Activated B cell treated with CpG ODN at 0.5 μM for 24 hours (primary cell): ENCODE data around the gene PFN4. TPM values are rescaled to one million over a fixed set of nuclear protein-coding genes. Genes with fewer than 3 reads are reported as not detected.

ENCODE experiments used
- ATAC-seq: fragments of 200-7000 bp; cut with Tn5 transposase; one replicate; pipeline ENCODE4 v1.10.0; 2021; ENCODE audit warnings: low read depth, mild to moderate bottlenecking, moderate library complexity
- CTCF ChIA-PET: fragments of 350-600 bp; sonication (Branson Sonifier 250); formaldehyde crosslinking; loops from one replicate; lab custom pipeline; 2021; ENCODE audit warnings: antibody characterized with exemption; lab: Charles Lee
- POLR2A ChIA-PET: fragments of 350-600 bp; sonication (Branson Sonifier 250); formaldehyde crosslinking; loops from one replicate; lab custom pipeline; 2021; ENCODE audit warnings: antibody characterized with exemption; lab: Charles Lee
- DNase-seq: peaks from one replicate; pipeline ENCODE4 v3.0.0; 2022
- H3K27ac Mint-ChIP-seq: one replicate; pipeline ENCODE4 v1.8.0; 2020; ENCODE audit warnings: mixed read lengths
- H3K27me3 Mint-ChIP-seq: one replicate; pipeline ENCODE4 v1.8.0; 2021; ENCODE audit warnings: mixed read lengths
- H3K36me3 Mint-ChIP-seq: one replicate; pipeline ENCODE4 v1.8.0; 2021; ENCODE audit warnings: low read depth, mixed read lengths
- H3K4me1 Mint-ChIP-seq: one replicate; pipeline ENCODE4 v1.8.0; 2021; ENCODE audit warnings: mixed read lengths
- H3K4me3 Mint-ChIP-seq: one replicate; pipeline ENCODE4 v1.8.0; 2020; ENCODE audit warnings: mild to moderate bottlenecking, mixed read lengths
- H3K9me3 Mint-ChIP-seq: one replicate; pipeline ENCODE4 v1.8.0; 2020; ENCODE audit warnings: mixed read lengths
- CTCF ChIP-seq: fragments of 200-600 bp; IDR thresholded peaks from one replicate; pipeline ENCODE4 v1.8.0; 2022; ENCODE audit warnings: antibody characterized with exemption, mild to moderate bottlenecking
- intact Hi-C: fragments of 100-400 bp; cut with micrococcal nuclease; formaldehyde crosslinking; loops from one replicate; pipeline ENCODE4 v1.15.1; 2024
- total RNA-seq: library from RNA; stranded (reverse); gene quantifications from 2 replicates; pipeline ENCODE4 v1.2.3, GENCODE V29; 2022

The PFN4 gene
- total RNA-seq, 1 donor from 2014 or later: 0.60 TPM

GRCh38 chr2:24087032-24087431 is 36.1 kb downstream of the PFN4 start:
- intact Hi-C loops: loop anchor here (10.0 kb wide), 1 partner anchor 452 kb away; no protein-coding TSS in a partner anchor
- no peak for TF ChIP-seq CTCF
- ChIA-PET CTCF (no interaction called here), POLR2A (interaction anchor here (0.6 to 1.1 kb wide), 2 partner anchors 11 to 35 kb away, joined by 3 to 5 read pairs; partner anchors contain the start of gene SF3B6)
- H3K9me3 Mint-ChIP-seq: no peaks in the 10 kb centered on the region
- ATAC-seq (no peak), DNase-seq (no peak)
- no peaks in the 10 kb centered on the region for H3K27me3 Mint-ChIP-seq
- peaks cover 11% of the 10 kb centered on the region for H3K36me3 Mint-ChIP-seq
- no peak overlapping the region for H3K27ac Mint-ChIP-seq
- H3K4me3 Mint-ChIP-seq: no peak overlapping the region
- H3K4me1 Mint-ChIP-seq: peaks cover 16% of the 10 kb centered on the region

GRCh38 chr2:24086241-24086640 is 36.9 kb downstream of the PFN4 start:
- ATAC-seq (no peak), DNase-seq (no peak)
- no peaks in the 10 kb centered on the region for H3K27me3 Mint-ChIP-seq
- H3K27ac Mint-ChIP-seq: no peak overlapping the region
- no peak overlapping the region for H3K4me3 Mint-ChIP-seq
- ChIA-PET CTCF (interaction anchor here (4.0 kb wide), 1 partner anchor 160 kb away, joined by 53 read pairs; the partner anchor contains the start of gene ATAD2B), POLR2A (interaction anchor here (0.6 kb wide), 2 partner anchors 36 to 161 kb away, joined by 3 to 4 read pairs; no protein-coding TSS in a partner anchor)
- H3K36me3 Mint-ChIP-seq: peaks cover 15% of the 10 kb centered on the region
- H3K9me3 Mint-ChIP-seq: no peaks in the 10 kb centered on the region
- no peak for TF ChIP-seq CTCF
- intact Hi-C loops: loop anchor here (10.0 kb wide), 1 partner anchor 451 kb away; no protein-coding TSS in a partner anchor
- H3K4me1 Mint-ChIP-seq: peaks cover 16% of the 10 kb centered on the region

- intact Hi-C loops: loop anchor here (2.0 to 10.0 kb wide), 2 partner anchors 38 to 450 kb away; partner anchors contain the start of gene WDCP
- ChIA-PET POLR2A (interaction anchor here (0.6 to 4.0 kb wide), 4 partner anchors 9 to 327 kb away, joined by 3 to 53 read pairs (median 7); partner anchors contain the start of genes ATAD2B and SF3B6), CTCF (interaction anchor here (1.0 to 4.0 kb wide), 8 partner anchors 12 to 264 kb away, joined by 3 to 86 read pairs (median 8); partner anchors contain the start of genes ATAD2B, FAM228B and PFN4)
- Mint-ChIP-seq H3K4me1 (peaks cover 16% of the 10 kb centered on the region), H3K27ac (peak overlapping the region; percentile 63), H3K27me3 (no peaks in the 10 kb centered on the region), H3K4me3 (peak overlapping the region; percentile 92), H3K36me3 (peaks cover 16% of the 10 kb centered on the region), H3K9me3 (no peaks in the 10 kb centered on the region)
- no peak for TF ChIP-seq CTCF
- ATAC-seq (no peak), DNase-seq (no peak)
Measured at GRCh38 chr2:24085200-24085489, 38.0 kb downstream of the PFN4 start.

- peak; percentile 93 for DNase-seq
- Mint-ChIP-seq H3K36me3 (peaks cover 16% of the 10 kb centered on the region), H3K27me3 (no peaks in the 10 kb centered on the region), H3K4me3 (peak within 1 kb of the TSS; percentile 92), H3K4me1 (peaks cover 16% of the 10 kb centered on the region), H3K27ac (peak within 1 kb of the TSS; percentile 92), H3K9me3 (no peaks in the 10 kb centered on the region)
- CTCF ChIA-PET: interaction anchor here (0.6 to 4.0 kb wide), 26 partner anchors 9 to 280 kb away, joined by 3 to 86 read pairs (median 4); partner anchors contain the start of genes ATAD2B, FAM228B, PFN4 and SF3B6
- TF ChIP-seq CTCF: peak; percentile 72
- intact Hi-C loops: loop anchor here (1.0 to 10.0 kb wide), 9 partner anchors 8 to 450 kb away; partner anchors contain the start of genes ATAD2B, FAM228B, PFN4 and SF3B6
- POLR2A ChIA-PET: interaction anchor here (0.6 to 4.0 kb wide), 11 partner anchors 9 to 328 kb away, joined by 3 to 53 read pairs (median 5); partner anchors contain the start of genes ATAD2B, FAM228B, SF3B6 and WDCP
- ATAC-seq: peak; percentile 85
Measured at GRCh38 chr2:24084386-24085199, 38.5 kb downstream of the PFN4 start, which contains the start of gene TP53I3. Gene TP53I3, minus strand, starts transcription at chr2:24084834. Its CDS starts 508 bp downstream, at chr2:24084326.
